SU-DHL-6 (cell line): Measurements from ENCODE around the gene GBF1.

Experiments
- H2AFZ ChIP-seq: fragments of 200-600 bp; sonication (generic); 2 replicates; pipeline ENCODE4 v1.6.1; 2014; ENCODE audit warnings: low read depth, mild to moderate bottlenecking, moderate library complexity, mixed read lengths, antibody characterized with exemption, low read length; ENCODE audit not compliant: severe bottlenecking
- H3F3A ChIP-seq: fragments of 200-600 bp; shearing (Covaris generic); 2 replicates; pipeline ENCODE4 v1.6.0; 2016; ENCODE audit warnings: antibody characterized with exemption, mild to moderate bottlenecking; ENCODE audit not compliant: insufficient read depth
- H3K27ac ChIP-seq: fragments of 200-600 bp; sonication (generic); 2 replicates; pipeline ENCODE4 v1.5.1; 2016; ENCODE audit warnings: low read depth, mild to moderate bottlenecking, low read length, moderate library complexity, mixed read lengths
- H3K27me3 ChIP-seq: fragments of 200-600 bp; sonication (generic), shearing (Covaris generic); 2 replicates; pipeline ENCODE4 v1.6.0; 2014; ENCODE audit warnings: mild to moderate bottlenecking, low read length
- H3K36me3 ChIP-seq: fragments of 200-600 bp; sonication (generic); 2 replicates; pipeline ENCODE4 v1.6.1; 2014; ENCODE audit warnings: mild to moderate bottlenecking, low read length, mixed read lengths
- H3K4me2 ChIP-seq: fragments of 300-600, 200-600 bp; shearing (Covaris generic), sonication (generic); 2 replicates; pipeline ENCODE4 v1.6.0; 2014; ENCODE audit warnings: low read length, low read depth, mild to moderate bottlenecking; ENCODE audit not compliant: poor library complexity, severe bottlenecking
- H3K4me3 ChIP-seq: fragments of 200-600 bp; sonication (generic); 2 replicates; pipeline ENCODE4 v1.5.1; 2014; ENCODE audit warnings: antibody characterized with exemption, low read length, mild to moderate bottlenecking, mixed read lengths; ENCODE audit not compliant: insufficient read depth, poor library complexity, severe bottlenecking
- H3K79me2 ChIP-seq: fragments of 200-600 bp; sonication (generic); 2 replicates; pipeline ENCODE4 v1.6.1; 2014; ENCODE audit warnings: mild to moderate bottlenecking, low read length, moderate library complexity; ENCODE audit not compliant: insufficient read depth
- H3K9ac ChIP-seq: fragments of 200-600 bp; sonication (generic); 2 replicates; pipeline ENCODE4 v1.7.0; 2014; ENCODE audit warnings: mild to moderate bottlenecking, low read length
- H3K9me2 ChIP-seq: fragments of 200-600 bp; sonication (generic); replicated peaks from 2 replicates; pipeline ENCODE4 v1.6.1; 2014; ENCODE audit warnings: low read length; ENCODE audit not compliant: insufficient read depth
- H3K9me3 ChIP-seq: fragments of 200-600 bp; sonication (generic); 2 replicates; pipeline ENCODE4 v1.6.1; 2014; ENCODE audit warnings: low read length, mixed read lengths; ENCODE audit not compliant: insufficient read depth
- H4K20me1 ChIP-seq: fragments of 200-600 bp; sonication (generic); 2 replicates; pipeline ENCODE4 v1.6.1; 2014; ENCODE audit warnings: low read depth, mild to moderate bottlenecking, antibody characterized with exemption, low read length, moderate library complexity, mixed read lengths
- CTCF ChIP-seq: fragments of 200-600 bp; sonication (generic); IDR thresholded peaks from one replicate; pipeline ENCODE4 v1.5.1; 2017; ENCODE audit warnings: antibody characterized with exemption, mild to moderate bottlenecking, low read length, moderate library complexity; ENCODE audit not compliant: insufficient read depth, poor library complexity, severe bottlenecking
- EZH2phosphoT487 ChIP-seq: fragments of 200-600 bp; sonication (generic), shearing (Covaris generic); conservative IDR thresholded peaks from 2 replicates; pipeline ENCODE4 v1.6.1; 2018; ENCODE audit warnings: mild to moderate bottlenecking, antibody characterized with exemption, low read length, moderate library complexity, mixed read lengths

The GBF1 gene

GRCh38 chr10:102222797-102223196 is 22.5 kb upstream of the GBF1 start:
- H3F3A ChIP-seq = no peaks in the 10 kb centered on the region
- H2AFZ ChIP-seq = no peak overlapping the region
- H3K9ac ChIP-seq = no peak overlapping the region
- no peaks in the 10 kb centered on the region for H3K9me3 ChIP-seq
- H3K27ac ChIP-seq = no peak overlapping the region
- no peaks in the 10 kb centered on the region for H3K79me2 ChIP-seq
- no peak overlapping the region for H3K4me2 ChIP-seq
- no peaks in the 10 kb centered on the region for H3K9me2 ChIP-seq
- TF ChIP-seq CTCF (no peak), EZH2phosphoT487 (no peak)
- no peaks in the 10 kb centered on the region for H3K36me3 ChIP-seq
- H3K27me3 ChIP-seq = no peaks in the 10 kb centered on the region
- H4K20me1 ChIP-seq = no peaks in the 10 kb centered on the region
- H3K4me3 ChIP-seq = no peak overlapping the region

- no peaks in the 10 kb centered on the region for H3K27me3 ChIP-seq
- no peaks in the 10 kb centered on the region for H3F3A ChIP-seq
- H2AFZ ChIP-seq = peak within 1 kb of the TSS; percentile 94
- H3K36me3 ChIP-seq = no peaks in the 10 kb centered on the region
- peak within 1 kb of the TSS; percentile 58 for H3K4me2 ChIP-seq
- no peaks in the 10 kb centered on the region for H3K9me2 ChIP-seq
- H3K79me2 ChIP-seq = no peaks in the 10 kb centered on the region
- peak within 1 kb of the TSS; percentile 26; the same call in 1 of the 2 replicates for H3K9ac ChIP-seq
- peak within 1 kb of the TSS; percentile 36 for H3K4me3 ChIP-seq
- no peaks in the 10 kb centered on the region for H4K20me1 ChIP-seq
- H3K27ac ChIP-seq = no peak within 1 kb of the TSS
- TF ChIP-seq EZH2phosphoT487 (no peak), CTCF (no peak)
- no peaks in the 10 kb centered on the region for H3K9me3 ChIP-seq
These were observed 19.4 kb upstream of the GBF1 start, which contains the start of gene ELOVL3 for GRCh38 chr10:102225646-102226541. Gene ELOVL3 (plus strand): TSS chr10:102226299. CDS start chr10:102226549, 250 bp downstream.

GRCh38 chr10:102226542-102226870 is 18.8 kb upstream of the GBF1 start:
- no peaks in the 10 kb centered on the region for H3K79me2 ChIP-seq
- no peaks in the 10 kb centered on the region for H3K9me2 ChIP-seq
- H3K9ac ChIP-seq = no peak overlapping the region
- TF ChIP-seq CTCF (no peak), EZH2phosphoT487 (no peak)
- H3K27me3 ChIP-seq = no peaks in the 10 kb centered on the region
- H3K4me3 ChIP-seq = peak overlapping the region; percentile 5
- no peaks in the 10 kb centered on the region for H3K36me3 ChIP-seq
- H3K4me2 ChIP-seq = peak overlapping the region; percentile 58
- H3K9me3 ChIP-seq = no peaks in the 10 kb centered on the region
- H3K27ac ChIP-seq = no peak overlapping the region
- H3F3A ChIP-seq = no peaks in the 10 kb centered on the region
- no peaks in the 10 kb centered on the region for H4K20me1 ChIP-seq
- H2AFZ ChIP-seq = peak overlapping the region; percentile 94
